GM19099 (cell line): ENCODE measurements around the gene ERP27.
A peak's percentile ranks its signal among the peaks of the same experiment; 100 is the strongest.

Experiments
- POLR2A ChIP-seq: IDR thresholded peaks from 3 replicates; pipeline ENCODE4 v1.6.1; 2011; ENCODE audit warnings: low read depth; ENCODE audit not compliant: insufficient read length; ENCODE audit errors: extremely low read depth

ERP27 gene

GRCh38 chr12:14963520-14963919 lies 25.2 kb upstream of the ERP27 start:
- TF ChIP-seq POLR2A: no peak

GRCh38 chr12:14962797-14963196 lies 24.5 kb upstream of the ERP27 start:
- no peak for TF ChIP-seq POLR2A

- no peak for TF ChIP-seq POLR2A
Observed at GRCh38 chr12:14962153-14962539, 23.8 kb upstream of the ERP27 start.

DNA sequence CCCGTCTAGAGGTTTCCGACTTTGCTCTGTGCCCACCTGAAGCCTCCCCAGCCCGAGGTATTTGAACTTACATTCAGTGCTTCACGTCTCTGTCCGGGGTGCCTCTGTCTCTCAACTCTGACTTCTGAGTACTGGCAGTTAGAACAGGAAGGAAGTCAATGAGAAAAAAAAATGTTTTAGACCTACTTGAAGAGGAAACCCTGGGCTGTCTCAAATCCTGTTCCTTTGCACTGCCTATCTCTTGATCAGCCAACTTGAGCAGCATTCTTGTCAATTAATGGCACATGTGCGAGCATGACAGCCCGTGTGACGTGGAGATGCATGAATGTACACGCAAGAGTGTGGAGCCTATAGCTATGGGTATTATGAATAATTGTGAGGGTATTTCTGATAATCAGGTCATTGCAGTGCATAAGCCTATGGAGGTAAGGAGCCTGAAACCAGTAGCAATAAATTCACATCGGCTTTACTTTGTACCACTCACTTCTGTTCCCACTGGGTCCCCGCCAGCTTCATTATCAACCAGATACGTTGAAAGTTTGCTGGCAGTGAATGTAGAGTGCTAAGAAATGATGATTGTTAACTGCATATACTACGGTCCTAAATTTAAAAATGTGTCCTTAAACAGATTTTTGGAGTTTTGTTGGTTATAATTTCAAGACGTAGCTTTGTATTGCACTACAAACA lies 23.3 kb upstream of the ERP27 start, which contains the start of gene ARHGDIB:
Gene ARHGDIB (minus strand): TSS at position 136 of the 687 bp plus-strand sequence. CDS start 10,889 bp downstream, outside the sequence.
- peak; percentile 74 for TF ChIP-seq POLR2A

- TF ChIP-seq POLR2A: no peak
Observed at GRCh38 chr12:14960548-14961465, 22.5 kb upstream of the ERP27 start.

GRCh38 chr12:14959916-14960496 lies 21.7 kb upstream of the ERP27 start:
- no peak for TF ChIP-seq POLR2A

GRCh38 chr12:14959463-14959862 lies 21.1 kb upstream of the ERP27 start:
- TF ChIP-seq POLR2A: no peak

GRCh38 chr12:14959126-14959440 lies 20.7 kb upstream of the ERP27 start:
- TF ChIP-seq POLR2A: no peak

- TF ChIP-seq POLR2A: no peak
Observed at GRCh38 chr12:14958361-14959125, 20.2 kb upstream of the ERP27 start.

- TF ChIP-seq POLR2A: no peak
Observed at GRCh38 chr12:14957551-14958168, 19.3 kb upstream of the ERP27 start.

GRCh38 chr12:14956905-14957304 lies 18.6 kb upstream of the ERP27 start:
- no peak for TF ChIP-seq POLR2A

GRCh38 chr12:14956024-14956891 lies 17.9 kb upstream of the ERP27 start:
- TF ChIP-seq POLR2A: peak; percentile 36

DNA sequence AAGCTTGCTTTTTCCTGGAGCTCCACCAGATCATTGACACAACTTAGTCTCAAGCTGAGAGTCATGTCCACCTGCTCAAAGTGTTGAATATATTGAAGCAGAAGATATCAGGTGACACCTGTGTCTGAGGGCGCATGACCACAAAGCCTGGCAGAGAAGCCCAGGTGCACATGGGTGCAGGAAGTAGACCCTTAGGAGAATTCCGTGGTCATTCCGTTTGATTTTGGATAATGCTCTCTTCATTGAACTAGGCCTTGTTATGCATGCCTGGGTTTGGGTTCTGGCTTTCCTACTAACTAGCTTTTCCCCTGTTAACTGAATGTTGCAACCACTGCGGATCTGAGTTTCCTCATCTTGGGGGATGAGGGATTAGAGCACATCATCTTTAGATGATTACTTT lies 15.9 kb upstream of the ERP27 start:
- TF ChIP-seq POLR2A: no peak

DNA sequence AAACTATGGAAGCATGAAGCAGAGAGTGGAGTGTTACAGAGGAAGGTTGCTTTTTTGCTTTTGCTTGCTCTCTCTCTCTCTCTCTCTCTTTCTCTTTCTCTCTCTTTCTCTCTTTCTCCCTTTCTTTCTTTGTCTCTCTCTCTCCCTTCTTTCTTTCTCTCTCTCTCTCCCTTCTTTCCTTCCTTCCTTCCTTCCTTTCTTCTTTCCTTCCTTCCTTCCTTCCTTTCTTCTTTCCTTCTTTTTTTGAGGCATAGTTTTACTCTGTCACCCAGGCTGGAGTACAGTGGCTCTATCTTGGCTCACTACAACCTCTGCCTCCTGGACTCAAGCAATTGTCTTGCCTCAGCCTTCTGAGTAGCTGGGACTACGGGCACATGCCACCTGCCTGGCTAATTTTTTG lies 15.4 kb upstream of the ERP27 start:
- TF ChIP-seq POLR2A: no peak
